ENCODE measurements around the gene PLXNB3. TPM values are rescaled to one million over a fixed set of nuclear protein-coding genes. Genes with fewer than 3 reads are reported as not detected.
A peak's percentile ranks its signal among the peaks of the same experiment; 100 is the strongest.

PLXNB3 gene
- total and polyA plus RNA-seq, 2 of the 13 experiments (the other 11 are each of a cell fraction or from before 2014, with no cell fraction given) = 3.0 to 6.9 TPM

DNA sequence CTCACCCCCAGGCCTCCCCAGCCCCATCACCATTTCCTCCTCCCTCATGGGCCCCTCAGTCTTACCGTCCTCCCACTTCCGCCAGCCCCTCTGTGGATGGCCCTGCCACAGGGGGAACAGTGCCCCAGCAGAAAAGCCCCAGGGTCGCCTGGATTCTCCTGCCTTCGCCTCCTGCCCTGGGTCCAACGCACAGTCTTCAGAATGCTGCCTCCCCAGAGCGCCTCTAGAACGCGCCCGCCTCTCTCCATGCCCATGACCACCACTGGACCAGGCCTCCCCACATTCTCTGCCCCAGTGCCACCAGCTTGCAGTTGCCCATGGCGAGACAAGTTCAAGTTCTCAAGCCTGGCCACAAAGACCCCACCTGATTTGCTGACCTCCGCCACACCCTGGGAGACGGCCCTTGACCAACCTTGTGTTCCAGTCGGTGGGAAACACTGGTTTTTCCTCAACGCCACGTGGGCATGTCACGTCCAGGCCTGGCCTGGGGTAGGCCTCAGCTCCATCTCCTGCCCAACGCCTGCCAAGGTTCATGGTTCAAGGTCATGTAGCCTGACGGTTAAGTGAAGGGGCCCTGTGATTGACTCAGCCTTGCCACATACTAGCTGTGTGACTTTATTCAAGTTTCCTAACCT, 634 bp upstream of the PLXNB3 start (continued):
- TF ChIP-seq, protein P1, sequence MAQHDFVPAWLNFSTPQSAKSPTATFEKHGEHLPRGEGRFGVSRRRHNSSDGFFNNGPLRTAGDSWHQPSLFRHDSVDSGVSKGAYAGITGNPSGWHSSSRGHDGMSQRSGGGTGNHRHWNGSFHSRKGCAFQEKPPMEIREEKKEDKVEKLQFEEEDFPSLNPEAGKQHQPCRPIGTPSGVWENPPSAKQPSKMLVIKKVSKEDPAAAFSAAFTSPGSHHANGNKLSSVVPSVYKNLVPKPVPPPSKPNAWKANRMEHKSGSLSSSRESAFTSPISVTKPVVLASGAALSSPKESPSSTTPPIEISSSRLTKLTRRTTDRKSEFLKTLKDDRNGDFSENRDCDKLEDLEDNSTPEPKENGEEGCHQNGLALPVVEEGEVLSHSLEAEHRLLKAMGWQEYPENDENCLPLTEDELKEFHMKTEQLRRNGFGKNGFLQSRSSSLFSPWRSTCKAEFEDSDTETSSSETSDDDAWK (CRISPR knock-in tag; IDR thresholded peaks at IDR 0.05) = no peak
- TF ChIP-seq JUNB (CRISPR knock-in tag; IDR thresholded peaks at IDR 0.05; ENCODE audit: borderline replicate concordance) = no peak
- TF ChIP-seq RARG (CRISPR knock-in tag; IDR thresholded peaks at IDR 0.05; ENCODE audit: low read depth) = no peak
- no peak for TF ChIP-seq ZNF737 (CRISPR knock-in tag; IDR thresholded peaks at IDR 0.05; ENCODE audit: borderline replicate concordance)
- TF ChIP-seq SMARCC2 (IDR thresholded peaks at IDR 0.05) = no peak
- TF ChIP-seq TP53 (CRISPR knock-in tag; conservative IDR thresholded peaks at IDR 0.05) = no peak
- TF ChIP-seq, protein P2, sequence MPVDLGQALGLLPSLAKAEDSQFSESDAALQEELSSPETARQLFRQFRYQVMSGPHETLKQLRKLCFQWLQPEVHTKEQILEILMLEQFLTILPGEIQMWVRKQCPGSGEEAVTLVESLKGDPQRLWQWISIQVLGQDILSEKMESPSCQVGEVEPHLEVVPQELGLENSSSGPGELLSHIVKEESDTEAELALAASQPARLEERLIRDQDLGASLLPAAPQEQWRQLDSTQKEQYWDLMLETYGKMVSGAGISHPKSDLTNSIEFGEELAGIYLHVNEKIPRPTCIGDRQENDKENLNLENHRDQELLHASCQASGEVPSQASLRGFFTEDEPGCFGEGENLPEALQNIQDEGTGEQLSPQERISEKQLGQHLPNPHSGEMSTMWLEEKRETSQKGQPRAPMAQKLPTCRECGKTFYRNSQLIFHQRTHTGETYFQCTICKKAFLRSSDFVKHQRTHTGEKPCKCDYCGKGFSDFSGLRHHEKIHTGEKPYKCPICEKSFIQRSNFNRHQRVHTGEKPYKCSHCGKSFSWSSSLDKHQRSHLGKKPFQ (CRISPR knock-in tag; IDR thresholded peaks at IDR 0.05; ENCODE audit: insufficient replicate concordance) = no peak
- 0 out of 2 replicates have a peak, but pooled peaks have one; percentile 20 for TF ChIP-seq HIVEP1 (CRISPR knock-in tag; IDR thresholded peaks at IDR 0.05)
- TF ChIP-seq, protein P3, sequence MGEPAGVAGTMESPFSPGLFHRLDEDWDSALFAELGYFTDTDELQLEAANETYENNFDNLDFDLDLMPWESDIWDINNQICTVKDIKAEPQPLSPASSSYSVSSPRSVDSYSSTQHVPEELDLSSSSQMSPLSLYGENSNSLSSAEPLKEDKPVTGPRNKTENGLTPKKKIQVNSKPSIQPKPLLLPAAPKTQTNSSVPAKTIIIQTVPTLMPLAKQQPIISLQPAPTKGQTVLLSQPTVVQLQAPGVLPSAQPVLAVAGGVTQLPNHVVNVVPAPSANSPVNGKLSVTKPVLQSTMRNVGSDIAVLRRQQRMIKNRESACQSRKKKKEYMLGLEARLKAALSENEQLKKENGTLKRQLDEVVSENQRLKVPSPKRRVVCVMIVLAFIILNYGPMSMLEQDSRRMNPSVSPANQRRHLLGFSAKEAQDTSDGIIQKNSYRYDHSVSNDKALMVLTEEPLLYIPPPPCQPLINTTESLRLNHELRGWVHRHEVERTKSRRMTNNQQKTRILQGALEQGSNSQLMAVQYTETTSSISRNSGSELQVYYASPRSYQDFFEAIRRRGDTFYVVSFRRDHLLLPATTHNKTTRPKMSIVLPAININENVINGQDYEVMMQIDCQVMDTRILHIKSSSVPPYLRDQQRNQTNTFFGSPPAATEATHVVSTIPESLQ (CRISPR knock-in tag; conservative IDR thresholded peaks at IDR 0.05) = no peak
- TF ChIP-seq, protein P4, sequence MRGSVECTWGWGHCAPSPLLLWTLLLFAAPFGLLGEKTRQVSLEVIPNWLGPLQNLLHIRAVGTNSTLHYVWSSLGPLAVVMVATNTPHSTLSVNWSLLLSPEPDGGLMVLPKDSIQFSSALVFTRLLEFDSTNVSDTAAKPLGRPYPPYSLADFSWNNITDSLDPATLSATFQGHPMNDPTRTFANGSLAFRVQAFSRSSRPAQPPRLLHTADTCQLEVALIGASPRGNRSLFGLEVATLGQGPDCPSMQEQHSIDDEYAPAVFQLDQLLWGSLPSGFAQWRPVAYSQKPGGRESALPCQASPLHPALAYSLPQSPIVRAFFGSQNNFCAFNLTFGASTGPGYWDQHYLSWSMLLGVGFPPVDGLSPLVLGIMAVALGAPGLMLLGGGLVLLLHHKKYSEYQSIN (CRISPR knock-in tag; IDR thresholded peaks at IDR 0.05; ENCODE audit: borderline replicate concordance) = no peak
- TF ChIP-seq, protein P5, sequence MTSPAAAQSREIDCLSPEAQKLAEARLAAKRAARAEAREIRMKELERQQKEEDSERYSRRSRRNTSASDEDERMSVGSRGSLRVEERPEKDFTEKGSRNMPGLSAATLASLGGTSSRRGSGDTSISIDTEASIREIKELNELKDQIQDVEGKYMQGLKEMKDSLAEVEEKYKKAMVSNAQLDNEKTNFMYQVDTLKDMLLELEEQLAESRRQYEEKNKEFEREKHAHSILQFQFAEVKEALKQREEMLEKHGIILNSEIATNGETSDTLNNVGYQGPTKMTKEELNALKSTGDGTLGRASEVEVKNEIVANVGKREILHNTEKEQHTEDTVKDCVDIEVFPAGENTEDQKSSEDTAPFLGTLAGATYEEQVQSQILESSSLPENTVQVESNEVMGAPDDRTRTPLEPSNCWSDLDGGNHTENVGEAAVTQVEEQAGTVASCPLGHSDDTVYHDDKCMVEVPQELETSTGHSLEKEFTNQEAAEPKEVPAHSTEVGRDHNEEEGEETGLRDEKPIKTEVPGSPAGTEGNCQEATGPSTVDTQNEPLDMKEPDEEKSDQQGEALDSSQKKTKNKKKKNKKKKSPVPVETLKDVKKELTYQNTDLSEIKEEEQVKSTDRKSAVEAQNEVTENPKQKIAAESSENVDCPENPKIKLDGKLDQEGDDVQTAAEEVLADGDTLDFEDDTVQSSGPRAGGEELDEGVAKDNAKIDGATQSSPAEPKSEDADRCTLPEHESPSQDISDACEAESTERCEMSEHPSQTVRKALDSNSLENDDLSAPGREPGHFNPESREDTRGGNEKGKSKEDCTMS (CRISPR knock-in tag; conservative IDR thresholded peaks at IDR 0.05) = no peak
- no peak for TF ChIP-seq ZBTB7A (CRISPR knock-in tag; IDR thresholded peaks at IDR 0.05)
- no peak for TF ChIP-seq ATAD3A (CRISPR knock-in tag; IDR thresholded peaks at IDR 0.05)
- TF ChIP-seq, protein P6, sequence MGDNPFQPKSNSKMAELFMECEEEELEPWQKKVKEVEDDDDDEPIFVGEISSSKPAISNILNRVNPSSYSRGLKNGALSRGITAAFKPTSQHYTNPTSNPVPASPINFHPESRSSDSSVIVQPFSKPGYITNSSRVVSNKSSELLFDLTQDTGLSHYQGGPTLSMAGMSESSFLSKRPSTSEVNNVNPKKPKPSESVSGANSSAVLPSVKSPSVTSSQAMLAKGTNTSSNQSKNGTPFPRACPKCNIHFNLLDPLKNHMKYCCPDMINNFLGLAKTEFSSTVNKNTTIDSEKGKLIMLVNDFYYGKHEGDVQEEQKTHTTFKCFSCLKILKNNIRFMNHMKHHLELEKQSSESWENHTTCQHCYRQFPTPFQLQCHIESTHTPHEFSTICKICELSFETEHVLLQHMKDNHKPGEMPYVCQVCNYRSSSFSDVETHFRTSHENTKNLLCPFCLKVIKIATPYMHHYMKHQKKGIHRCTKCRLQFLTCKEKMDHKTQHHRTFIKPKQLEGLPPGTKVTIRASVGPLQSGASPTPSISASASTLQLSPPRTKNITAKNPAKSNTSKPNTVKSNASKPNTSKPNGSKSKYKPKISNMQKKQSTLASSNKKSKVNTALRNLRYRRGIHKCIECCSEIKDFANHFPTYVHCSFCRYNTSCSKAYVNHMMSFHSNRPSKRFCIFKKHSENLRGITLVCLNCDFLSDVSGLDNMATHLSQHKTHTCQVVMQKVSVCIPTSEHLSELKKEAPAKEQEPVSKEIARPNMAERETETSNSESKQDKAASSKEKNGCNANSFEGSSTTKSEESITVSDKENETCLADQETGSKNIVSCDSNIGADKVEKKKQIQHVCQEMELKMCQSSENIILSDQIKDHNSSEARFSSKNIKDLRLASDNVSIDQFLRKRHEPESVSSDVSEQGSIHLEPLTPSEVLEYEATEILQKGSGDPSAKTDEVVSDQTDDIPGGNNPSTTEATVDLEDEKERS (CRISPR knock-in tag; IDR thresholded peaks at IDR 0.05) = no peak
- no peak for TF ChIP-seq JARID2 (CRISPR knock-in tag; IDR thresholded peaks at IDR 0.05; ENCODE audit: insufficient replicate concordance)
- no peak for TF ChIP-seq NPAS2 (CRISPR knock-in tag; IDR thresholded peaks at IDR 0.05; ENCODE audit: borderline replicate concordance)
- TF ChIP-seq KDM5B (CRISPR knock-in tag; IDR thresholded peaks at IDR 0.05; ENCODE audit: borderline replicate concordance) = 0 out of 2 replicates have a peak, but pooled peaks have one; percentile 0

All from HepG2 (cell line).